ENCODE measurements around the gene PROX2.

- TF ChIP-seq CTCF (conservative IDR thresholded peaks at IDR 0.05) (no peak), ZFX (IDR thresholded peaks at IDR 0.05) (no peak)
These were observed 7.2 kb downstream of the PROX2 start for GRCh38 chr14:74868739-74869138.
